ENCODE results near the gene NCR1.
"Not testable (repeated sequence)": the region's sequence is repeated elsewhere in the genome, so short reads cannot be mapped to it uniquely, and the experiment has no call there.

The NCR1 gene

DNA sequence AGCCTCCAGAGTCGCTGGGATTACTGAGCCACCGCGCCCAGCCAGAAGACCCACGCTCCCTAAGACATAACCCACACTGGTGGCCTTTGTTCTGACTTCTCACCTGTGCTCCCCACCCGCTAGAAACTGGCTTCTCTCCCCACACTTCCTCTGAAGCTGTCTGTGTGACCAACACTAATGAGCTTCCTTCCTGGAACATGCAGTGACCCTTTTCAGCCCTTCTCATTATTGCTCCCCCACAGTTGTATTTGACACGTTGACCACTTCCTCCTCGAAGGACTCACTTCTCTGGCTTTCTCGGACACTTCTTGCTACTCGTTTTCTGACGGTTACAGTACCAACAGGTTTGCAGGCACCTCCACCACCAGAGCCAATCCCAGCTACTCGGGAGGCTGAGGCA is 10.9 kb downstream of the NCR1 start:
- DNase-seq: no peak

DNA sequence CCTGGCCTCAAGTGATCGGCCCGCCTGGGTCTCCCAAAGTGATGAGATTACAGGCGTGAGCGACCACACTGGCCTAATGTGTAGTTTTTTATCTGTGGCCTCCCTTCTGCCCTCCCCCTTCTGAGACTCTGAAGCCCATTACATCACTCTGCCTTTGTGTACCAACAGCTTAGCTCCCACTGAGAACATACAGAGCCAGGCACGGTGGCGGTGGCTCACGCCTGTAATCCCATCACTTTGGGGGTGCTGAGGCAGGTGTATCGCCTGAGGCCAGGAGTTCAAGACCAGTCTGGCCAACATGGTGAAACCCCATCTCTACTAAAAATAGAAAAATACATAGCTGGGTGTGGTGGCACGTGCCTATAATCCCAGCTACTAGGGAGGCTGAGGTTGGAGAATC is 12.6 kb downstream of the NCR1 start:
- DNase-seq: no peak

DNA sequence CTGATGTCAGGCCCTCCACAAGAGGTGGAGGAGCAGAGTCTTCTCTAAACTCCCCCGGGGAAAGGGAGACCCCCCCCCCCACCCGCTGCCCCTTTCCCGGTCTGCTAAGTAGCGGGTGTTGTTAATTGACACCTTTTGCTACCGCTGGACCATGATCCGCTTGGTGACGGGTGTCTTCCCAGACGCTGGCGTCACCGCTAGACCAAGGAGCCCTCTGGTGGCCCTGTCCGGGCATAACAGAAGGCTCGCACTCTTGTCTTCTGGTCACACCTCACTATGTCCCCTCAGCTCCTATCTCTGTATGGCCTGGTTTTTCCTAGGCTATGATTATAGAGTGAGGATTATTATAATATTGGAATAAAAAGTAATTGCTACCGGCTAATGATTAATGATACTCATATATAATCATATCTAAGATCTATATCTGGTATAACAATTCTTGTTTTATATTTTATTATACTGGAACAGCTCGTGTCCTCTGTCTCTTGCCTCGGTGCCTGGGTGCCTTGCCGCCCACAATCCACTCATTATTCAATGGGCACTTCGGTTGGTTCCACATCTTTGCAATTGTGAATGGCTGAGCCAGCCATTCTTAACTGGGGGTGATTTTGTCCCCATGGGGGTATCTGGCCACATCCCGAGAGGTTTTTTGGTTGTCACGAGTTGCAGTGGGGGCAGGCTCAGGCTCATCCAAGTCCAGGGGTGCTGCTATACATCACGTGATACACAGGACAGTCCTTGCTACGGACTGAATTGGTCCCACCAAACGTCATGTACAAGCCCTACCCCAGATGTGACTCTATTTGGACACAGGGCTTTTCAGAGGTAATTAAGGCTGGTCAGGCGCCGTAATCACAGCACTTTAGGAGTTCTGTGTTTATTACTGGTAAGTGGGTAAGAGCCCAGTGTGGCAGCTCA is 14.0 kb downstream of the NCR1 start:
- DNase-seq: not testable (repeated sequence)

DNA sequence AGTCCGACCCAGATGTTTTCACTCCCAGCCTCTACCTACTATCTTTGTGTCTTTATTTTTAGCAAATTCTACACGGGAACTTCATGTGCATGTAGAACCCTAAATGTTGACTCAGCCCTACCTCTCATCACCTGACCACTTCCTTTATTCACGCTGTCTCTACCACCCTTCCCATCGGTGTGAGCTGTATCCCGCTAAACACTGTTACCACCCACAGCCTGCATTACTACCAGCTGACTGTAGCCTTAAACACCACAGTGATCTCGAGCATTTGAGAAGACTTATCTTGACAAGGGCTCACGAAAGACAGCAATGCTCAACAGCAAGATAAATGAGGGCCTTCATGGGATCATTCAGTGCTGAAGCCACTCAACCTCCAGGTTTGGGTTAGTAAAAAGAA is 15.1 kb downstream of the NCR1 start:
- no peak for DNase-seq

DNA sequence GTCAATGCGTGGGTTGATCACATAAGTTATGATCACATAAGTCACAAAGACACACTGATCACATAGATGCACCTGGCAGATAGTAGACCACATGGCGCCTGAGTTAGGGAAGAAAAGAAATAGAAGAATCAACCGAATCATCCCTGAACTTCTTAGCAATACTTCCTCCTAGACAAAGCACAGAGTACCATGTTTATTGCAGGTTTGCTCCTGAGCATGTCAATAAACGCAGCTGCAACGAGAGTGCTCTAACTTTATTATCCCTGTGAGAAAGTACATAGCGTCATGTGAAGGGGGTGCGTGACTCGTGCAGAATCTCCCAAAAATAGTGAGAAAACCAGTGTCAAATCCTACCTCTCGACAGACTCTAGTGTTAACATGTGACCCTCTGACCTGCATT is 17.3 kb downstream of the NCR1 start:
- no peak for DNase-seq

DNA sequence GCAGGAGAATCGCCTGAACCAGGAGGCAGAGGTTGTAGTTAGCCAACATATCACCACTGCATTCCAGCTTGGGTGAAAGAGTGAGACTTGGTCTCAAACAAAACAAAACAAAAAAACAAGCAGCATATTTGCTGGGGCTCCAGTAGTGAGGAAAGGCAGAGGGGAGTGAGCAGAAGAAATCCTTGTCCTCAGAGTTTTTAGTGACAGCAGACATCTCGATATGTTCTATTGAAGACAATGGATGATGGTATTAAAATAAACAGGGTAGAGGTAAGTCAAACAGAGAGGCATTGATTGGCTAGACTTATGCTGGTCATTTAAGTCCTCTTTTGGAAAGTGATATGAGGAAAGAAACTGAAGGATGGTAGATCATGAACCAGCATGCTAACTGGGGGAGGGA is 22.4 kb downstream of the NCR1 start:
- no peak for DNase-seq

DNA sequence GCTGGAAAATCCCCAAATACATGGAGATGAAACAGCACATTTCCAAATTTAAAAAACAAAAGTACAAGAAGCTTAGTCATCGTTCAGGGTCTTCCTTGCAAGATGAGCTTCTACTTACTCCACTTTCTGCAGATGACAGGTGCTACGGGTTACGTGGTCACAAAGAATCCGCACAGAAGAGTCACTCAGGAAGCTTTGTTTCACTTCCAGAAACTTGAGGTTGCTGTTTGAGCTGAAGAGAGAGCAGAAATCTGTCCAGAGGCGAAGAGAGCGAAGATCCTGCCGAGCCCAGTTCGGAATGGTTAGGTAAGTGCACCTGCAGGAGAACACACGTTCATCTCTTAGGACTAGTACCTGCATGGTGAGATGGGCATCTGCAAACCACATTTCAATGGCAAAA is 32.0 kb downstream of the NCR1 start:
- no peak for DNase-seq

DNA sequence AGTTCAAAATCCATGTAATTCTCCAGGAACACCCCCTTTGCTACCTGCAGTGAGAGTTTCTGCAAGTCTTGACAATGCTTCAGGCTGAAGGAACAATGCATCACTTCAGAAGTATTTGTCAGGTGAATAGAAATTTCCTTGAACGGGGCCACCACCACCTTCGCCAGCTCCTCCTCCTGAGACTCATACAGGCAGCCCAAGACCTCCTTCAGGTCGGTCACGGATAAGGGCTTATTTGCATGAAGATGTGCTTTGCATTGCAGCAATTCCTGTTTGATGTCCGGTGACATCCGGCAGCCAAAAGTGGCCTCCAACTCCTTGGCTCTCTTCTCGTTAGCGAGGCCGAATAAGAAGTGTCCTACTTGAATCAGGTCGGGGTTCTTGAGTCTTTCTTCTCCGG is 33.0 kb downstream of the NCR1 start:
- DNase-seq: no peak

DNA sequence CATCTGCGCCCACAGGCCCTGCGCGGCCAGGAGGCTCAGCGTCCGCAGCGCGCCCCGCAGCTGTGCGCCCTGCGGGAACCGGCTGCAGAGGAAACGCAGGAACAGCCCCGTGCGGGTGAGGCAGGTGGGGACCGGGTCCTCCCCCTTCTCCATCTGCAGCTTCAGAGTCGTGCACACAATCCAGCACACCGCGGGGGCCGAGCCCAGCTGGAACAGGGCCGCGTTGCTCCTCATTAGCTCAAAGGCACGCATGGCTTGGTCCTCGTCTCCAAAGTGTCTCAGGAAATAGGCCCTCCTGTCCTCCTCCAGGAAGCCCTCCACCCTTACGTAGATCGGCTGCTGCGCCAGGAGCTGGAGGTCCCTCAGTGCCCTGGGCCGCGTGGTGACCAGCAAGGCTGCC is 33.6 kb downstream of the NCR1 start:
- DNase-seq: not testable (repeated sequence)

DNA sequence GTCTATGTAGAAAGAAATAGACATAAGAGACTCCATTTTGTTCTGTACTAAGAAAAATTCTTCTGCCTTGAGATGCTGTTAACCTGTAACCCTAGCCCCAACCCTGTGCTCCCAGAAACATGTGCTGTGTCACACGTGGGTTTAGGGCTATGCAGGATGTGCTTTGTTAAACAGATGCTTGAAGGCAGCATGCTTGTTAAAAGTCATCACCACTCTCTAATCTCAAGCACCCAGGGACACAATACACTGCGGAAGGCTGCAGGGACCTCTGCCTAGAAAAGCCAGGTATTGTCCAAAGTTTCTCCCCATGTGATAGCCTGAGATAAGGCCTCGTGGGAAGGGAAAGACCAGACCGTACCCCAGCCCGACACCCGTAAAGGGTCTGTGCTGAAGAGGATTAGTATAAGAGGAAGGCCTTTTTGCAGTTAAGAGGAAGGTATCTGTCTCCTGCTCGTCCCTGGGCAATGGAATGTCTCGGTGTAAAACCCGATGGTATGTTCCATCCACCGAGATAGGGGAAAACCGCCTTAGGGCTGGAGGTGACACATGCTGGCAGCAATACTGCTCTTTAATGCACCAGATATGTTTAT is 37.9 kb downstream of the NCR1 start:
- DNase-seq: not testable (repeated sequence)

DNA sequence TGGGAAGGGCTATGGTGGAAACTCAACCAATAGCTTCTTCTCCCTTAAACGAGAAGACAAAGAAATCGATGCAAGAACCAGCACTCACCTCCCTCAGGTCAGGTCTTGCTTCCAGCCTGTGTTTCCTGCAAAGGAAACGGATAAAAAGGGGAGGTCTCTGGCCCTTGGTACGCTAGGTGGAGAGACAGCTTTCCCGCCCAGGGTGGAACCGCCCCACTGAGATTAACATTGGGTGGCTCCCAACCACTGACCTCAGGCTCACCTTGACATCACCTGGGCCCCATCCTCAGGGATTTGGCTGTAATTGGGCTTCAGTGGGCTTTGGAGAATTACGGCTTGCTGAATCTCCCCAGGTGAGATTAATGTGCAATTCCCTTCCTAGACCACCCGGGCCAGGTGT is 41.4 kb downstream of the NCR1 start, which contains the start of gene NLRP7:
Gene NLRP7 (minus strand): TSS at position 150 of the 400 bp plus-strand sequence.
- no peak for DNase-seq

DNA sequence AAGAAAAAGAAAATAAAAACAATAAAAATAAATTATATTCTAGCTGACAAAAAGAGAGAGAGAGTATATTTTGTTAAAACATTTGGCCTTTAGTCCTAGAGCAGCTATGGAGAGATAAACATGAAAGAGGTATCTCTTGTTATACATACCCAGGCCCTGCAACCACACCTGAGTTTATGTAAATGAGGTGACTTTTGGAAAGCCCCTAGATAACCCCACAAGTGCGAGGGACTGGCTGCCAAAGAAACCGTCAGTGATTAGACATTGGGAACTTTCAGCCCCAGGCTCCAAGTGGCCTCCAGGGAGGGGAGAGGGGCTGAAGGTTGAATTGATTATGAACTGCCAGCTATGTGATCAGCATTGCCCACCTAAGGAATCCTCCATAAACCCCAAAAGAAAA is 43.5 kb downstream of the NCR1 start:
- DNase-seq: no peak

DNA sequence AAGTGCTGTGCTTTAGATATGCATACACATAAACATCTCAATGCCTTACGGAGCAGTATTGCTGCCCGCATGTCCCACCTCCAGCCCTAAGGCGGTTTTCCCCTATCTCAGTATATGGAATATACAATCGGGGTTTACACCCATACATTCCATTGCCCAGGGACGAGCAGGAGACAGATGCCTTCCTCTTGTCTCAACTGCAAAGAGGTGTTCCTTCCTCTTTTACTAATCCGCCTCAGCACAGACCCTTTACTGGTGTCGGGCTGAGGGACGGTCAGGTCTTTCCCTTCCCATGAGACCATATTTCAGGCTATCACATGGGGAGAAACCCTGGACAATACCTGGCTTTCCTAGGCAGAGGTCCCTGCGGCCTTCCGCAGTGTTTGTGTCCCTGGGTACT is 44.6 kb downstream of the NCR1 start:
- not testable (repeated sequence) for DNase-seq

DNA sequence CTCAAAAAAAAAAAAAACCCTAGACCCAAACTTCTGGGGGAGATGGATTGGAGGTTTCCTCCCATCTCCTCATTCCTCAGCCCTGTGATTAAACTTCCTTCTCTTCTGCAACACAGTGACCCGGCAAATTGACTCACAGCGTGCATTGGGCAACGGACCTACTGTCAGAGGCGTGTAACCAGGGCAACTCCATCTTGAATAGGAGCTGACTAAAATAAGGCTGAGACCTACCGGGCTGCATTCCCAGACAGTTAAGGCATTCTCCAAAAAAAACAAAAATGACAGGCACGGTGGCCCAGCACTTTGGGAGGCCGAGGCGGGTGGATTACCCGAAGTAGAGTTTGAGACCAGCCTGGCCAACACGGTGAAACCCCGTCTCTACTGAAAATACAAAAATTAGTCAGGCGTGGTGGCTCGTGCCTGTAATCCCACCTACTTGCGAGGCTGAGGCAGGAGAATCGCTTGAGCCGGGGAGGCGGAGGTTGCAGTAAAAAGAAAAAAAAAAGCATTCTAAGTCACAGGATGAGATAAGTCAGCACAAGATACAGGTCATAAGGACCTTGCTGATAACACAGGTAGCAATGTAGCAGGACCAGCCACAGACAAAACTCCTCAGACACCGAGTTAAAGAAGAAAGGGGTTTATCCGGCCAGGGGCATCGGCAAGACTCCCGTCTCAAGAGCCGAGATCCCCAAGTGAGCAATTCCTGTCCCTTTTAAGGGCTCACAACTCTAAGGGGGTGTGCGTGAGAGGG is 46.8 kb downstream of the NCR1 start:
- no peak for DNase-seq

DNA sequence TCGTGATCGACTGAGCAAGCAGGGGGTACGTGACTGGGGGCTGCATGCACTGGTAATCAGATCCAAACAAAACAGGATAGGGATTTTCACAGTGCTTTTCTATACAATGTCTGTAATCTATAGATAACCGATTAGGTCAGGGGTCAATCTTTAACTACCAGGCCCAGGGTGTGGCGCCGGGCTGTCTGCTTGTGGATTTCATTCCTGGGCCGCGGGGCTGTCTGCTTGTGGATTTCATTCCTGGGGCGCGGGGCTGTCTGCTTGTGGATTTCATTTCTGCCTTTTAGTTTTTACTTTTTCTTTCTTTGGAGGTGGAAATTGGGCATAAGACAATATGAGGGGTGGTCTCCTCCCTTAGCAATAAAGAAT is 47.4 kb downstream of the NCR1 start:
- DNase-seq: not testable (repeated sequence)

DNA sequence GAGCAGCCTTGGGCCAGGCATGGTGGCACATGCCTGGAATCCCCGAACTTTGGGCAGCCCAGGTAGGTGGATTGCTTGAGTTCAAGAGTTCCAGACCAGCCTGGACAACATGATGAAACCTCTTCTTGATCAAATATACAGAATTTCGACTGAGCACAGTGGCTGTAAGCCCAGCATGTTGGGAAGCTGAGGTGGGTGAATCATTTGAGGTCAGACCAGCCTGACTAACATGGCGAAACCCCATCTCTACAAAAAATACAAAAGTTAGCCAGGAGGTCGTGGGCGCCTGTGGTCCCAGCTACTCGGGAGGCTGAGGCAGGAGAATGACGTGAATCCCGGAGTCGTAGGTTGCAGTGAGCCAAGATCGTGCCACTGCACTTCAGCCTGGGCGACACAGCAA is 49.4 kb downstream of the NCR1 start:
- DNase-seq: no peak

DNA sequence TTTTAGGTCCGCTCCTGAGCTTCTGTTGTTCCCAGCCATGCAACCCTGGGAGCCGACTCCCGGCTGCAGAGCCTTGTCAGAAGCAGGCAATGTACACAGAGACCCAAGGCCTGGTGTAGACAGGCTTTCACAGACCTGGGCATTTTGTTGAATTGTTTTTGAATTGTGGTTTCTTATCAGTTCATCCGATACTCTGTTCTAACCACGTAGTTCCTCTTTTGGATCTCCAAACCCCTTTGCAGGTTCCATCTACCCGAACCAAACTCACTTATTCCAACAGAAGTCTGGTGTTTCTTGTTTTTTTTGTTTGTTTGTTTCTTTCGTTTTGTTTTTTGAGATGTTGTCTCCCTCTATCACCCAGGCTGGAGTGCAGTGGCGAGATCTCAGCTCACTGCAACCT is 53.9 kb downstream of the NCR1 start:
- DNase-seq: no peak

Measured in NCI-H1105 (cell line).